Measurements from ENCODE around the gene RBM48.
A peak's percentile ranks its signal among the peaks of the same experiment; 100 is the strongest.
"Not testable (repeated sequence)": the region's sequence is repeated elsewhere in the genome, so short reads cannot be mapped to it uniquely, and the experiment has no call there.

The RBM48 gene

GRCh38 chr7:92528188-92528957 lies at the start of gene RBM48, which contains the start of gene PEX1:
TSS of gene RBM48 (plus strand) at chr7:92528795. CDS start at chr7:92528814, 19 bp downstream.
TSS of gene PEX1 (minus strand) at chr7:92528520. CDS start at chr7:92528435, 85 bp downstream.
- DNase-seq: peak; percentile 100

DNA sequence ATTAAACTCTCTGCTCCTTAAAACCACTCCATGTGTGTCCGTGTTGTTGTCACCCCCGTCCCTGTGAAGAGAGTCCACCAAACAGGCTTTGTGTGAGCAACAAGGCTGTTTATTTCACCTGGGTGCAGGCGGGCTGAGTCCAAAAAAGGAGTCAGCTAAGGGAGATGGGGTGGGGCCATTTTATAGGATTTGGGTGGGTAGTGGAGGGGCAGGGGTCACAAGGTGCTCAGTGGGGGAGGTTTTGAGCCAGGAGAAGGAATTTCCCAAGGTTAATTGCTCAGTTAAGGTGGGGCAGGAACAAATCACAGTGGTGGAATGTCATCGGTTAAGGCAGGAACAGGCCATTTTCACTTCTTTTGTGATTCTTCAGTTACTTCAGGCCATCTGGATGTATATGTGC lies 49.4 kb upstream of the RBM48 start:
- DNase-seq: not testable (repeated sequence)

- DNase-seq: not testable (repeated sequence)
Measured at GRCh38 chr7:92483624-92484023, 45.0 kb upstream of the RBM48 start.

DNA sequence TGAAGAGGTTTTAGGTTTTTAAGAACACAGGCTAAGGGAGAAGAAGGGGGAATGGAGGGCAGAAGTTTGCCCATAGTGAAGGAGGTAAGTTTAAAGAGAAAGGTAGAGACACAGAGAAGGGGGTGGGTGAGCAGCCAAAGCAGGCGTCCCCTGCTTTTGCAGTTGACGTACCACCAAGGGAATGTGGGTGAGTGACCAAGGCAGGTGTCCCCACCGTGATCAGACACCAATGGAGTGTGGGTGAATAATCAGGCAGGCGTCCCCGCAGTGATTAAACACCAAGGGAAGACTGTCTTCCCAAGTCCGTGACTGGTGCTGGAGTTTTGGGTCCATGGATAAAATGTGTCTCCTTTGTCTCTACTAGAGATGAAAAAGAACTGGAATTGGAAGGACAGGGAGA lies 44.4 kb upstream of the RBM48 start:
- not testable (repeated sequence) for DNase-seq

- no peak for DNase-seq
Measured at GRCh38 chr7:92485267-92485892, 43.2 kb upstream of the RBM48 start.

DNA sequence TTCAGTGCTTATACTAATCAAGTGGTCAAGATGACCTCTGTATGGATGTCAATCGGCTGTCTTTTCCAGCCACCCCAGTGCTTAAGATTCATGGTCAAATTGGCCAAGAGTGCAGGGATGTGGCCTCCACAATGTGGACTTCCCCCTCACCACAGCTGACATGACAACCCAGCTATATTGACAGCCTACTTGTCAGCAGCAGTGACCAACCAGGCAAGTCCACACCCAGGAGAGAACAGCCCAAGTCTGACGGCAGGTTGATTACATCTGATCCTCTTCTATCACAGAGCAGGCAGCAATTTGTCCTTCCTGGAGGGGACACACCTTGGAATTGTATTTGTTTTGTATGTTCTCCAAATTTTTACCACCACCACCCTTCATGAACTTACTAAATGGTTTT lies 42.6 kb upstream of the RBM48 start:
- DNase-seq: no peak

DNA sequence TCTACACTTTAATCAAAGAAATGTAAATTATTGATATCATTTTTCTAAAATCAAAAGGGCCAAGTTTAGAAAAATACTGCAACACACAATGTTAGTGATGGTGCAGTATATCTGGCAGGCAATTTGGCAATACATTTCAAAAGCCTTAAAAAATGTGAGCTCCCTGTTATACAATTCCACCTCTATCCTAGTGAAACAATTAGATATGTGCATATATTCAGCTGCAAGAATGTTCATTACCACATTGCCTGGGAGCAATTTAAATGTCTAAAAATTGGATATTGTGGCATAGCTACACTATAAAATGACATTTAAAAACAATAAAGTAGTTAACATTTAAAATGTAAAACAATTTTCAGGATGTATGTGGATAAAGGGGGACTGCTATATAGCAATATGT lies 40.8 kb upstream of the RBM48 start:
- DNase-seq: no peak

GRCh38 chr7:92489634-92490033 lies 39.0 kb upstream of the RBM48 start:
- DNase-seq: no peak

GRCh38 chr7:92496876-92497275 lies 31.7 kb upstream of the RBM48 start:
- no peak for DNase-seq

DNA sequence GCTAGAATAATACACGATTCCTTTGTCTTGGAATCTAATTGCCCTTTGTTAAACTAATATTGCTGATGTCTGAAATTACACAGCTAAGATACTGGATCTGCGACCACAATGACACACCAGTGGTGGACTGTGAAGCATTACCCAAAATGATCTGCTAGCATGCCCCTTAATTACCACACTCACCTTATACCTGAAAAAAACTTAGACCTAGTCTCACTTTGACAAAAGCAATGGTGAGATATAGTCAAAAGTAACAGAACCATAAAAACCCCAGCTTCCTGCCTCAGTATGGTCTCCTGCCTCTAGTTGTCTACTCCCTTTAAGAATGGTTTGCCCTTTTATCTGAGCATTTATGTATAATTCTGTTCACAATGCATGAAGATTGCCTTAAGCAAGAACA lies 30.0 kb upstream of the RBM48 start:
- no peak for DNase-seq

- DNase-seq: no peak
Measured at GRCh38 chr7:92503767-92504166, 24.8 kb upstream of the RBM48 start.

- no peak for DNase-seq
Measured at GRCh38 chr7:92504563-92504962, 24.0 kb upstream of the RBM48 start.

DNA sequence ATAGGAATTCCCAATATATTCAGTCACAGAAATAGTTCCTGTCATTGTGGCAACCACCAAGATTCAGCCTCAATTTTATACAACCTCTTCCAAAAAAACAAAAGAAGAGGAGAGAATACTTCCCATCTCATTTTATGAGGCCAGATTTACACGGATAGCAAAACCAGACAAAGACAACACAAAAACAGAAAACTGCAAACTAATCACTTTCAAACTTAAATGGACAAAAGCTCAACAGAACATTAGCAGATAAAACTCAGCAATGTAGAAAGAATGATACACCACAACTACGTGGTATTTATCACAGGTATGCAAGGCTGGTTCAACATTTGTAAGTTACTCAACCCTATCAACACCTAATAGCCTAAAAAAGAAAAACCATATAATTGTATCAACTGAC lies 22.2 kb upstream of the RBM48 start:
- no peak for DNase-seq

DNA sequence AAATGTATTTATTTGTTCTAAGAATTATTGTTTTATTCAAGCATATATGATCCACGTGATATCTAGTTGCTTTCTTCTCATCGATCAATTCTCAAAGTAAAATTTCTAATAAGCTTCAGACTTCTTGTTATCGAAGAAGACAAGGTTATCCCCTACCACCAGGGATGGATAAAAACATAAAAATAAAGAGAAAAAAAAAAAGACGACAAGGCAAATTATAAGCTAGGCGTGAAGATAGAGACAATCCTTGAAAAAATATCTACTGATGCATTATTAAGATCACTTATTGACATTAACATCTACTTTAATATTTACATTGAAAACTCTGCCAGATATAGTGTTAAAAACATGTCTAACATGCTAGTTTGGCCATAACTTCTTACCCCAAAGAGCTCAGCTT lies 19.6 kb upstream of the RBM48 start:
- no peak for DNase-seq

DNA sequence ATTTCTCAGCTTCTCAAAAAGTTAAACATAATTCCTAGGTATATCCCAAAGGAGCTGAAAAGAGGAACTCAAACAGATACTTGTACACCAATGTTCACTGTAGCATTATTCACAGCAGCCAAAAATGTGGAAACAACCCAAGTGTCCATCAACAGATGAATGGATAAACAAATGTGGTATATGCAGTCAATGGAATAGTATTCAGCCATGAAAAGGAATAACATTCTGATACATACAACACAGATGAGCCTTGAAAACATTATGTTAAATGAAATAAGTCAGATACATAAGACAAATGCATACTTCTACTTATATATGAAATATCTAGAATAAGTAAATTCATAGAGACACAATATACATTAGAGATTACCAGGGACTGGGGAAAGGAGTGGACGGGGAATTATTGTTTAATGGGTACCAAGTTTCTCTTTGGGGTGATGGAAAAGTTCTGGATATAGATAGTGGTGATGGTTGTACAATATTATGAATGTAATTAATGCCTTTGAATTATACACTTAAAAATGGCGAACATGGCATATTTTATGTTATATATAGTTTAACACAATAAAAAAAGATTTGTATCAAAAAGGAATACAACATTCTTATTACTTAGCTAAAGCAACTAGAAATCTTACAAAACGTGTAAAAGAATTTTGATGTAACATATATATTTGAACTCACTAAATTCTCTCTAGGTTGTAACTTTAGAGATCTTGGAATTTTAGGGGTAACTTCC lies 15.3 kb upstream of the RBM48 start:
- DNase-seq: no peak

- no peak for DNase-seq
Measured at GRCh38 chr7:92517631-92518030, 11.0 kb upstream of the RBM48 start.

DNA sequence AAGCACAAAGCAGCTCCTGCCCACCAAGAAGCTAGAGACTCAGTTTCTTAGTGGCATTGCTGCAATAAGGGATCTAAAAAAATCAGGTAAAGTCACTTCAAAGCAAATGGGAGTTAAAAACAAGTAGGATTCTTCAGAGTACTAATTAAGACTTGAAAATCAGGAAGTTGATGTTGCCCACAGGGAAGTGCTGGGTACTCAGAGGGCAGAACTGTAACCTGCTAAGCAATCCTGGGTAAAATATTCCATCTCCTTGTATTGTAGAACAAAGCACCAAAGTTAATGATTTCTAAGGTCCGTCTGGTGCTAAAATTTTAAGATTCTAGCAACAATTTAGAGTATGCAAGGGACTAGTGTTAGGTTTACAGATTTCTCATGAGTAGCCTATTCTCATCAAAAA lies 8.6 kb upstream of the RBM48 start:
- no peak for DNase-seq

DNA sequence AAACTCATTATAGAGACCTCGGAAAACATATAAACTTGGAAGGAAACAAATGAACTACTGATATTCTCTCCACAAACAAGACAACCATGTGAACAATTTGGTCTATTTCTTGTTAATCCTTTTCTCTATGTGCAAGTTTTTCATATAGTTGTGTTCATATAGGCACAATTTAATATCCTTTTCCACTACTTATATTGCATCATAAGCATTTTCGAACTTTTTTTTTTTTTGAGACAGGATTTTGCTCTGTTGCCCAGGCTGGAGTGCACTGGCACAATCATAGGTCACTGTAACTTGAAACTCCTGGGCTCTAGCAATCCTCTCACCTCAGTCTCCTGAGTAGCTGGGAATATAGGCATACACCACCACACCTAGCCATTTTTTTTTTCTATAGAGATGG lies 5.5 kb upstream of the RBM48 start:
- DNase-seq: no peak

DNA sequence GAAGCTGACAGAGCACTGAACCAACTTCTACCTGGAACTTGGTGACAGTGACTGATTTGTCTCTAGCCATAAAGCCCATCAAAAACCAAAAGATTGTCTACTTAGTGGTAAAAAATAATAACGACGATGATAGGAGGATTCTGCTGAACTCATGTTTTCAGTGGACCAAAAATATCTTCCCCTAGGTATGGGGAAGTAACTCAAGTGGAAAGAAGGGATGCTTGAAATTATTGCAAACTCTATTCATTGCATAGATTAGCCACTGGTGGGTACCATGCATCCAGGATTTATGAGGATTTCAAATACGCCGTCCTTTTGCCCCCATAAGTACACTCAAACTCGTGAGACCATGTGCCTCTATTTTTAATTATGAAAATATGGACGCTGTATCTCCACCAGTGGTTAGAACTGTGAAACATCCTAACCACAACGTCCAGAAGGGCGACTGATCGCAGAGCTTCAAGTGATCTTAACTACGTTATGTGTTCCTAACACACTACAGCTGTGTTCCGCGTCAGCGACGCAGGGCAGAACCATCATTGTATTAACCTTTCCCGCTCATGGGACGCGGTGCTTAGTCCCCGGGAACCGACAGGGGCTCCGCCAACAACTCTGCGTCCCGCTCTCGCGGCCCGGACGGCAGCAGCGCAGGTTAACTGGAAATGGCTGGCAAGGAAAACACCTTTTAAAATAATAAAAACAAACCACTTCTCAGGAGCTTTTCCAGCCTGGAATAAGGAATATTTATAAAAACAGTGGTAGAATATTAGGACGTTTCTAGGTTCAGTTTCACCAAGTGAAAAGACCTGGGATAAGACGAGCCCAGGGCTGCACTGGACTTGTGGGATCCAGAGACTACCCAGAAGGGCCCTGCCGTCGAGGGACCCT lies 1.1 kb upstream of the RBM48 start:
- peak; percentile 77 for DNase-seq

GRCh38 chr7:92528958-92529264 lies 316 bp downstream of the RBM48 start:
- no peak for DNase-seq

GRCh38 chr7:92534572-92534971 lies 6.0 kb downstream of the RBM48 start:
- DNase-seq: no peak

DNA sequence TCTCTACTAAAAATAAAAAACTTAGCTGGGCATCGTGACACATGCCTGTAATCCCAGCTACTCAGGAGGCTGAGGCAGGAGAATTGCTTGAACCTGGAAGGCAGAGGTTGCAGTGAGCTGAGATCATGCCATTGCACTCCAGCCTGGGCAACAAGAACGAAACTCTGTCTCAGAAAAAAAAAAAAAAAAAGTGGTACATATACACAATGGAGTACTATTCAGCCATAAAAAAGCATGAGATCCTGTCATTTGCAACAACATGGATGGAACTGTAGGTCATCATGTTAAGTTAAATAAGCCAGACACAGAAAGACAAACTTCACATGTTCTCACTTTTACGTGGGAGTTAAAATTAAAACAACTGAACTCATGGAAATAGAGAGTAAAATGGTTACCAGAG lies 14.9 kb downstream of the RBM48 start:
- DNase-seq: not testable (repeated sequence)

DNA sequence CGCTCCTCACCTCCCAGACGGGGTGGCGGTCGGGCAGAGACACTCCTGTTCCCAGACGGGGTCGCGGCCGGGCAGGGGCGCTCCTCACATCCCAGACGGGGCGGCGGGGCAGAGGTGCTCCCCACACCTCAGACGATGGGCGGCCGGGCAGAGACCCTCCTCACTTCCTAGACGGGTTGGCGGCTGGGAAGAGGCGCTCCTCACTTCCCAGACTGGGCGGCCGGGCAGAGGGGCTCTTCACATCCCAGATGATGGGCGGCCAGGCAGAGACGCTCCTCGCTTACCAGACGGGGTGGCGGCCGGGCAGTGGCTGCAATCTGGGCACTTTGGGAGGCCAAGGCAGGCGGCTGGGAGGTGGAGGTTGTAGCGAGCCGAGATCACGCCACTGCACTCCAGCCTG lies 16.5 kb downstream of the RBM48 start:
- DNase-seq: not testable (repeated sequence)

Measured in islet precursor cell (in vitro differentiated cells).